HG03565 (cell line): ENCODE measurements around the gene TCAP.

Experiments used
- ATAC-seq: cut with Tn5 transposase; IDR thresholded peaks from one replicate; pipeline ENCODE4 v1.9.1; 2021; ENCODE audit warnings: mild to moderate bottlenecking, moderate library complexity; ENCODE audit not compliant: unreplicated experiment

Gene TCAP, protein sequence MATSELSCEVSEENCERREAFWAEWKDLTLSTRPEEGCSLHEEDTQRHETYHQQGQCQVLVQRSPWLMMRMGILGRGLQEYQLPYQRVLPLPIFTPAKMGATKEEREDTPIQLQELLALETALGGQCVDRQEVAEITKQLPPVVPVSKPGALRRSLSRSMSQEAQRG

DNA sequence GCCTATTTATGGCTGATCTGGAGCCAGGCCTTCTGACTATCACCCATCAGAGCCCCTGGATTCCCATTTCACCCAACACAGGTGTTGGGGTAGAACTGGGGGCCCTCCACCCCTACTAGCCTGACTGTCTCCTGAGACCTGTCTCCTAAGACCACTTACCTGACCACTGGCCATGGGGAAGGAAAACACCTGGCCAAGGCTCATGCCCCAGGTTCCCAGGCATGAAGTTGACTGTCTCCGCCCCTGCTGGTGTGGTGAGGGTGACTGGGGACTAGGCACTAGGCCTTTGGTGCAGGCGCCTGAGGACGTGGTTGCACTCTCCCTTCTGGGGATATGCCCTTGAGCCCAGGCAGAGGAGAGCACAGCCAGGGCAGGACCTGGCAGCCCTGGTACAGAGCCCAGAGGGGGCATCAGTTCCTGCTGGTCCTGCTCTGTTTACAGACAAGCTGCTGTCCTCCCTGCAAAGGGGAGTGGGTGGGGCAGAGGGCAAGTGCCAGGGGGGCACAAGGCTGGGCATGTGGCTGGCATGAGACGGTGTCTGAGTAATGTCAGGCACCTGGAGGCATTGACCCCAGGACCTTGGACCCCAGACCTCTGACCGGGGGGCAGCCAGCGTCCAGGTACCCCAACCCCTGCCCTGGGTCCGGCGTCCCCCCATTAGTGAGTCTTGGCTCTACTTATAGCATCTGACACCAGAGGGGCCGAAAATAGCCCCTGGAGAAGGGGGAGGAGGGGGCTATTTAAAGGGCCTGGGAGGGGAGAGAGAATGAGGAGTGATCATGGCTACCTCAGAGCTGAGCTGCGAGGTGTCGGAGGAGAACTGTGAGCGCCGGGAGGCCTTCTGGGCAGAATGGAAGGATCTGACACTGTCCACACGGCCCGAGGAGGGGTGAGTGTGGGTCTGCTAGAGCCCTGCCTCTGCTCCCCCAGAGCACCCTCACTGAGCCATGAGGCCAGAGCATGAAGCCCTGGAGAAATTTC lies at the start of gene TCAP:
TCAP (plus strand) TSS at position 769 of the 981 bp plus-strand sequence; CDS start at position 780, 11 bp downstream.
- no peak for ATAC-seq

DNA sequence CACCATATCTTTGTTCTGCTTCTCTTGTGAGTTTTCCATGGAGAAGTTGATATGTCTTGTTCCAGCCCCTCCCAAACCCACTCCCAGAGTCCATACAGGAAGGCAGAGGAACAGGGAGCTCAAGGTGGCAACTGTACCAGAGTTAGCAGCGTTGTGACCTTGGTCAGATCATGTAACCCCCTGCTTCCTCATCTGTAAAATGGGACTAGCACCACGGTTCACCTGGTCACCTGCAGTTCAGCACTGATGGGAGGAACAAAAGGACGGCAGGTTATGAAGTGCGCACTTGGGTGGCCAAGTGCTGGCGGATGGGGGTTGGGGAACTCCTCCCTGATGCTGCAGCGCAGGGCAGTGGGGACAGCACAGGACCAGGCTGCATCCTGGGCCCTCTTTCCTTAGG lies 49.7 kb upstream of the TCAP start:
- no peak for ATAC-seq

GRCh38 chr17:39617100-39617445 lies 48.1 kb upstream of the TCAP start:
- no peak for ATAC-seq

GRCh38 chr17:39617446-39618245 lies 47.5 kb upstream of the TCAP start:
- no peak for ATAC-seq

- no peak for ATAC-seq
Observed at GRCh38 chr17:39618246-39618913, 46.8 kb upstream of the TCAP start.

DNA sequence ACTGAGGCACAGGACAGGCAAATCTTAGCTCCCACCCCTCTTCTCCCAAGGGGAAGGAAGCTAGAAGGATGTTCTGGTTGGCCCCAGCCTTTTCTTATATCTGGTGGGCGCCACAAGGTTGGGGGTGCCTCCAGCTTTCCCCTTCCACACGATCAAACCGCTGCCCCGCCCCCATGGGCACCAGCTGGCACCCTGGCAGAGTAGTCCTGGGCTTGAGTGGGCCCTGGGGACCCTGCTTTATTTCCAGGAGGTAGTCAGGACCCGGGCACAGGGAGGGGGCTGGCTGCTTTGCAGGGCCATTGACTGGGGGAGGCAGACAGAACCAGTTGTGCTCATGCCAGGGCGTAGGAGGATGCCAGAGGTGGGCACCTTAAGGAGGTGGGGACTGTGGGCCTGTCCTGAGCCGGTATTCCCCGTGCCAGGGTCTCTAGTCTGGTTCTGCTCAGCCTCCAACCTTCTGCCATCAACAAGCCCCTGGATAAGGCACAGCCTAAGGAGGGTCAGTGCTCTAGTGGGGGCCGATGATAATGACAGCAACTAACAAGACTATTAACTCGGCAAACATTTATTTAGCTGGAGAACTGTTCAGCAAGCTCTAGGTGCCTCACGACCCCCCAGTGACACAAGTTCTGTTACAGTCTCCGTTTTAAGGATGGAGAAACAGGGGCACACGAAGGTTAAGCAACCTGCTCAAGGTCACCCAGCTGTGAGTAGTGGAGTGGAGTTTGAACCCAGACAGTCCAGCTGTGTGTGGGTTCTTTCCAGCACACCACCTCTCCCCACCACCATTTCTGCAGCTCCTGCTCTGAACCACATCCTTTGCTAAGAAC lies 46.0 kb upstream of the TCAP start:
- no peak for ATAC-seq

DNA sequence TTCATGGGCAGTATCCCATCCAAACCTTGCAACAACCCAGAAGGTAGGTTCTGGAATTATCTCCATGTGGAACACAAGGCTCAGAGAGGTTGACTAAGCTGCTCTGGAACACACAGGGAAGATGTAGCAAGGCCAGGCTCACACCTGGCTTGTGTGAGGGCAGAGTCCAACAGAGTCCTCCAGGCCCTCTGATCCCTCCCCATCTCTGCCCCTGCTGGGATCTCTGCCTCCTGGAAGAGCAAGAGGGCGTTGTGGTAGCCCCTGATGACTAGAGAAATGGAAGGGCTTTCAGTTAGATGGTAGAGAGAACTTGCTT lies 45.4 kb upstream of the TCAP start:
- ATAC-seq: no peak

- peak; percentile 65 for ATAC-seq
Observed at GRCh38 chr17:39621523-39622379, 43.4 kb upstream of the TCAP start.

DNA sequence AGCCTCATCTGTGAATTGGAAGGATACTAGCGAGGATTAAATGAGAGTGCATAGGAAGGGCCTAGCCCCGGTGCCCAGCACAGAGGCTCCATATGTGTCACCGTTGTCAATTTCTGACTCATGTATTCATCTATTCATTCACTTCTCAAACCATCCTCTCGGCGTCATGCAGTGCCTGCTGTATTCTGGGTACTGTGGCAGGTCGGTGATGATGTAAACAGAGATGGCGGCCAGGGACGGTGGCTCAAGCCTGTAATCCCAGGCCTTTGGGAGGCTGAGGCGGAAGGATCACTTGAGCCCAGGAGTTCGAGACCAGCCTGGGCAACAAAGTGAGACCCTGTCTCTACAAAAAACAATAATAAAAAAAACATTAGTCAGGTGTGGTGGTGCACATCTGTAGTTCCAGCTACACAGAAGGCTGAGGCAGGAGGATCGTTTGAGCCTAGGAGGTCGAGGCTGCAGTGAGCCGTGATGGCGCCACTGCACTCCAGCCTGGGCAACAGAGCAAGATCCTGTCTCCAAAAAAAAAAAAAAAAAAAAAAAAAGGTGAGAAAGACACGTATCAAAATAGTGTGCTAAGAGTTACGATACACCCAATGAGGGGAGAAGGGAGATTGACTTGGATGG lies 42.7 kb upstream of the TCAP start:
- ATAC-seq: peak; percentile 20

- no peak for ATAC-seq
Observed at GRCh38 chr17:39623356-39623950, 41.7 kb upstream of the TCAP start.

DNA sequence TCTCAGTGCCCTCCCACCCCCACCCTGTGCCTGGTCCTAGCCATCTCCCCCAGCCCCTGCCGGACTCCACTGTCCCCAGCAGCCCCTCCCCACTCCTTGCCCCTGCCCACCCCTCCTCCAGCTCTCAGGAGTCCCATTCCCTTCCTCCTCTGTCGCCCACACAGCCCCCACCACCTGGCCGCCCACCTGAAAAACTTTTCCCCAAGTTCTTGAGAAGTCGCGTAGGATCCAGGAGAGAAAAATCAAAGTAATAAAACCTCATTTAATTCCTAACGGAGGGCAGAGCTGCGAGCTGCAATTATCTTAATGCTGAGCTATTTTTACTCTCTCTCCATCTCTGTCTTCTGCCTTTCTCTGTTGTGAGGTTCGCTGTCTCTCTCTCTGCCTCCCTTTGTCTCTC lies 40.8 kb upstream of the TCAP start:
- no peak for ATAC-seq

- ATAC-seq: no peak
Observed at GRCh38 chr17:39625198-39625785, 39.9 kb upstream of the TCAP start.

GRCh38 chr17:39626171-39627046 lies 38.7 kb upstream of the TCAP start, which contains the start of gene PPP1R1B:
PPP1R1B (plus strand) TSS chr17:39626952; CDS start chr17:39627393, 441 bp downstream.
- ATAC-seq: no peak

GRCh38 chr17:39627047-39627711 lies 38.0 kb upstream of the TCAP start:
- ATAC-seq: no peak

- no peak for ATAC-seq
Observed at GRCh38 chr17:39627712-39628516, 37.2 kb upstream of the TCAP start.
